Activated CD4-positive, alpha-beta T cell treated with anti-CD3 and anti-CD28 coated beads, Interleukin-2, amount 10 ng/mL, durations not matched to agents 24 days and 14 days (primary cell): ENCODE data around the gene HHIP. TPM values are rescaled to one million over a fixed set of nuclear protein-coding genes. Genes with fewer than 3 reads are reported as not detected.

Source experiments
- DNase-seq: peaks from one replicate; pipeline ENCODE4 v3.0.0; 2022
- H3K27ac Mint-ChIP-seq: one replicate; pipeline ENCODE4 v1.8.0; 2022; ENCODE audit warnings: mild to moderate bottlenecking, mixed read lengths
- H3K27me3 Mint-ChIP-seq: one replicate; pipeline ENCODE4 v1.8.0; 2022; ENCODE audit warnings: mixed read lengths
- H3K36me3 Mint-ChIP-seq: one replicate; pipeline ENCODE4 v1.8.0; 2022; ENCODE audit warnings: low read depth, mild to moderate bottlenecking, mixed read lengths
- H3K4me1 Mint-ChIP-seq: one replicate; pipeline ENCODE4 v1.8.0; 2021; ENCODE audit warnings: mixed read lengths
- H3K4me3 Mint-ChIP-seq: one replicate; pipeline ENCODE4 v1.8.0; 2022; ENCODE audit warnings: mild to moderate bottlenecking, moderate library complexity, mixed read lengths
- H3K9me3 Mint-ChIP-seq: one replicate; pipeline ENCODE4 v1.8.0; 2021; ENCODE audit warnings: mixed read lengths
- intact Hi-C: fragments of 100-400 bp; cut with micrococcal nuclease; formaldehyde crosslinking; loops from one replicate; pipeline ENCODE4 v1.15.1; 2023
- total RNA-seq: library from RNA; stranded (reverse); gene quantifications from 2 replicates; pipeline ENCODE4 v1.2.3, GENCODE V29; 2022

Gene HHIP
- total RNA-seq, 1 donor from 2014 or later, result not detected

- Mint-ChIP-seq H3K36me3 (no peaks in the 10 kb centered on the region), H3K27ac (no peak overlapping the region), H3K9me3 (no peaks in the 10 kb centered on the region), H3K4me1 (no peaks in the 10 kb centered on the region), H3K4me3 (no peak overlapping the region), H3K27me3 (peaks cover 6% of the 10 kb centered on the region)
- intact Hi-C loops, result no loop called here
- DNase-seq, result no peak
Measured at GRCh38 chr4:144666539-144667175, 20.7 kb downstream of the HHIP start.

- intact Hi-C loops, result no loop called here
- no peaks in the 10 kb centered on the region for H3K4me1 Mint-ChIP-seq
- peaks cover 6% of the 10 kb centered on the region for H3K27me3 Mint-ChIP-seq
- H3K36me3 Mint-ChIP-seq, result no peaks in the 10 kb centered on the region
- H3K4me3 Mint-ChIP-seq, result no peak overlapping the region
- DNase-seq, result no peak
- no peak overlapping the region for H3K27ac Mint-ChIP-seq
- no peaks in the 10 kb centered on the region for H3K9me3 Mint-ChIP-seq
Measured at GRCh38 chr4:144667500-144667899, 21.5 kb downstream of the HHIP start.

- Mint-ChIP-seq H3K27ac (no peak overlapping the region), H3K4me3 (no peak overlapping the region), H3K27me3 (peaks cover 5% of the 10 kb centered on the region), H3K9me3 (no peaks in the 10 kb centered on the region), H3K36me3 (no peaks in the 10 kb centered on the region), H3K4me1 (no peaks in the 10 kb centered on the region)
- no peak for DNase-seq
- intact Hi-C loops, result no loop called here
Measured at GRCh38 chr4:144670776-144671175, 24.8 kb downstream of the HHIP start.

GRCh38 chr4:144674711-144675110, 28.8 kb downstream of the HHIP start:
- intact Hi-C loops, result no loop called here
- no peaks in the 10 kb centered on the region for H3K27me3 Mint-ChIP-seq
- no peak overlapping the region for H3K27ac Mint-ChIP-seq
- no peaks in the 10 kb centered on the region for H3K36me3 Mint-ChIP-seq
- H3K9me3 Mint-ChIP-seq, result no peaks in the 10 kb centered on the region
- no peaks in the 10 kb centered on the region for H3K4me1 Mint-ChIP-seq
- no peak for DNase-seq
- H3K4me3 Mint-ChIP-seq, result no peak overlapping the region

- DNase-seq, result no peak
- no peaks in the 10 kb centered on the region for H3K4me1 Mint-ChIP-seq
- intact Hi-C loops, result no loop called here
- no peaks in the 10 kb centered on the region for H3K27me3 Mint-ChIP-seq
- H3K9me3 Mint-ChIP-seq, result no peaks in the 10 kb centered on the region
- H3K27ac Mint-ChIP-seq, result no peak overlapping the region
- H3K4me3 Mint-ChIP-seq, result no peak overlapping the region
- H3K36me3 Mint-ChIP-seq, result no peaks in the 10 kb centered on the region
Measured at GRCh38 chr4:144681806-144682205, 35.9 kb downstream of the HHIP start.

GRCh38 chr4:144683516-144683915, 37.6 kb downstream of the HHIP start:
- intact Hi-C loops, result no loop called here
- H3K27ac Mint-ChIP-seq, result no peak overlapping the region
- H3K4me1 Mint-ChIP-seq, result no peaks in the 10 kb centered on the region
- H3K36me3 Mint-ChIP-seq, result no peaks in the 10 kb centered on the region
- no peaks in the 10 kb centered on the region for H3K9me3 Mint-ChIP-seq
- no peak for DNase-seq
- H3K4me3 Mint-ChIP-seq, result no peak overlapping the region
- no peaks in the 10 kb centered on the region for H3K27me3 Mint-ChIP-seq

GRCh38 chr4:144685911-144686310, 40.0 kb downstream of the HHIP start:
- no peak overlapping the region for H3K4me3 Mint-ChIP-seq
- no peaks in the 10 kb centered on the region for H3K36me3 Mint-ChIP-seq
- H3K27ac Mint-ChIP-seq, result no peak overlapping the region
- no peaks in the 10 kb centered on the region for H3K27me3 Mint-ChIP-seq
- no peaks in the 10 kb centered on the region for H3K9me3 Mint-ChIP-seq
- DNase-seq, result no peak
- H3K4me1 Mint-ChIP-seq, result no peaks in the 10 kb centered on the region
- intact Hi-C loops, result no loop called here

GRCh38 chr4:144686921-144687320, 41.0 kb downstream of the HHIP start:
- no peak overlapping the region for H3K4me3 Mint-ChIP-seq
- H3K27ac Mint-ChIP-seq, result no peak overlapping the region
- H3K9me3 Mint-ChIP-seq, result no peaks in the 10 kb centered on the region
- H3K27me3 Mint-ChIP-seq, result no peaks in the 10 kb centered on the region
- H3K4me1 Mint-ChIP-seq, result no peaks in the 10 kb centered on the region
- intact Hi-C loops, result no loop called here
- DNase-seq, result no peak
- no peaks in the 10 kb centered on the region for H3K36me3 Mint-ChIP-seq

- Mint-ChIP-seq H3K27me3 (no peaks in the 10 kb centered on the region), H3K36me3 (no peaks in the 10 kb centered on the region), H3K9me3 (no peaks in the 10 kb centered on the region), H3K4me3 (no peak overlapping the region), H3K27ac (no peak overlapping the region), H3K4me1 (no peaks in the 10 kb centered on the region)
- intact Hi-C loops, result no loop called here
- DNase-seq, result no peak
Measured at GRCh38 chr4:144687466-144687865, 41.5 kb downstream of the HHIP start.

- H3K36me3 Mint-ChIP-seq, result no peaks in the 10 kb centered on the region
- no peaks in the 10 kb centered on the region for H3K27me3 Mint-ChIP-seq
- no peak for DNase-seq
- H3K9me3 Mint-ChIP-seq, result no peaks in the 10 kb centered on the region
- no peaks in the 10 kb centered on the region for H3K4me1 Mint-ChIP-seq
- no peak overlapping the region for H3K4me3 Mint-ChIP-seq
- no peak overlapping the region for H3K27ac Mint-ChIP-seq
- intact Hi-C loops, result no loop called here
Measured at GRCh38 chr4:144688035-144688569, 42.1 kb downstream of the HHIP start.

GRCh38 chr4:144689125-144689524, 43.2 kb downstream of the HHIP start:
- intact Hi-C loops, result no loop called here
- no peak overlapping the region for H3K4me3 Mint-ChIP-seq

GRCh38 chr4:144695721-144696120, 49.8 kb downstream of the HHIP start:
- Mint-ChIP-seq H3K4me1 (no peaks in the 10 kb centered on the region), H3K36me3 (no peaks in the 10 kb centered on the region), H3K9me3 (no peaks in the 10 kb centered on the region), H3K4me3 (no peak overlapping the region), H3K27me3 (no peaks in the 10 kb centered on the region), H3K27ac (no peak overlapping the region)
- no peak for DNase-seq
- intact Hi-C loops, result no loop called here

More at GRCh38 chr4:144689125-144689524, 43.2 kb downstream of the HHIP start:
- H3K4me1 Mint-ChIP-seq, result no peaks in the 10 kb centered on the region
- H3K36me3 Mint-ChIP-seq, result no peaks in the 10 kb centered on the region
- H3K9me3 Mint-ChIP-seq, result no peaks in the 10 kb centered on the region
- DNase-seq, result no peak
- H3K27ac Mint-ChIP-seq, result no peak overlapping the region
- H3K27me3 Mint-ChIP-seq, result no peaks in the 10 kb centered on the region

GRCh38 chr4:144696376-144696775, 50.4 kb downstream of the HHIP start:
- no peak overlapping the region for H3K4me3 Mint-ChIP-seq
- intact Hi-C loops, result no loop called here
- no peaks in the 10 kb centered on the region for H3K4me1 Mint-ChIP-seq
- no peaks in the 10 kb centered on the region for H3K9me3 Mint-ChIP-seq
- H3K36me3 Mint-ChIP-seq, result no peaks in the 10 kb centered on the region
- H3K27ac Mint-ChIP-seq, result no peak overlapping the region
- no peaks in the 10 kb centered on the region for H3K27me3 Mint-ChIP-seq
- no peak for DNase-seq

- intact Hi-C loops, result no loop called here
Measured at GRCh38 chr4:144699565-144699964, 53.6 kb downstream of the HHIP start.

GRCh38 chr4:144701683-144702233, 55.8 kb downstream of the HHIP start:
- Mint-ChIP-seq H3K4me1 (no peaks in the 10 kb centered on the region), H3K9me3 (no peaks in the 10 kb centered on the region), H3K27me3 (no peaks in the 10 kb centered on the region), H3K4me3 (no peak overlapping the region), H3K36me3 (no peaks in the 10 kb centered on the region), H3K27ac (no peak overlapping the region)
- no peak for DNase-seq
- intact Hi-C loops, result no loop called here

More at GRCh38 chr4:144699565-144699964, 53.6 kb downstream of the HHIP start:
- no peaks in the 10 kb centered on the region for H3K4me1 Mint-ChIP-seq
- H3K27me3 Mint-ChIP-seq, result no peaks in the 10 kb centered on the region
- no peak for DNase-seq
- H3K27ac Mint-ChIP-seq, result no peak overlapping the region
- H3K4me3 Mint-ChIP-seq, result no peak overlapping the region
- H3K9me3 Mint-ChIP-seq, result no peaks in the 10 kb centered on the region
- no peaks in the 10 kb centered on the region for H3K36me3 Mint-ChIP-seq
